C1 segment of cervical spinal cord (tissue), 14 donors: ENCODE results near the gene PRTG.
A peak's percentile ranks its signal among the peaks of the same experiment; 100 is the strongest.
"Not testable (repeated sequence)": the region's sequence is repeated elsewhere in the genome, so short reads cannot be mapped to it uniquely, and the experiment has no call there.

Experiments used
- DNase-seq, 14 donors: peaks; one replicate each; lab custom pipeline; 2025; lab: John Stamatoyannopoulos, UW

The PRTG gene

DNA sequence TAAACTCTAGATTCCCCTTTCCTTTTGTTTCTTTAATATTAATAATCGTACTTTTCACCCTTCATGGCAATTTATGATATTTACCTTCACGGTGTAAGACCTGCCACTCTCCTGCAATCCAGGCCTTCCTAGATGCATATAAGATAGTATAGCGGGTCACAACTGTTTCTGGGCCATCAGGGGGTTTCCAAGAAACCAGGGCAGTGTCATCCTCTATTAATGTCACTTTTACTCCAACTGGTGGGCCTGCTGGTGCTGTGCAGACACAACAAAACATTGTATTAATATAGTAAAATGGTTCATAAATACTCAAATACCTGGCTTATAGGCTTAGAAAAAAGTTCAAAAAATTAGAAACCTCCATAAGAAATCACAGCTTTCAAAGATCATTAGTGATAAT lies 105.9 kb downstream of the PRTG start:
- DNase-seq = no peak

GRCh38 chr15:55633731-55634130 lies 109.2 kb downstream of the PRTG start:
- DNase-seq = no peak

- DNase-seq = no peak
Measured at GRCh38 chr15:55632434-55632833, 110.5 kb downstream of the PRTG start.

GRCh38 chr15:55630858-55631257 lies 112.1 kb downstream of the PRTG start:
- DNase-seq = peak in 2 of 14 donors; percentile 1 to 2

- DNase-seq = no peak
Measured at GRCh38 chr15:55628369-55628730, 114.6 kb downstream of the PRTG start.

- no peak for DNase-seq
Measured at GRCh38 chr15:55627730-55628368, 115.1 kb downstream of the PRTG start.

DNA sequence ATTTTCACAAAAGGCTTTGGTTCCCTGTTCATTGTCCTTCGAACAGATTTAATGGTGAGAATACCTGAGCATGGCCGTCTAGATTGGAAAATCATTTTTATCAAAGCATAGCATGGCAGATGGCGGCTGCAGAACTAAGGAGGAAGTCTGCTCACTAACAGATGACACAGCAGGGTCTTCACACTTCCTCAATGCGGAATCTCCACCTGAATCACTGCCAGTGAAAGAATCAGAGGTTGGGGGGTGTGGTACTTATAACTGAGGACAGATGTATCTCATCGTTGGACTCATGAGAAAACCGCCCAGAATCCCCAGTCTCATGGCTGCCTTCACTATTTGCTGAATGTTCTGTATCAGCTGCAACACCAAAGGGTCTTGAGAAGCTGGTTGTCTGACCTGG lies 123.2 kb downstream of the PRTG start:
- DNase-seq = no peak

DNA sequence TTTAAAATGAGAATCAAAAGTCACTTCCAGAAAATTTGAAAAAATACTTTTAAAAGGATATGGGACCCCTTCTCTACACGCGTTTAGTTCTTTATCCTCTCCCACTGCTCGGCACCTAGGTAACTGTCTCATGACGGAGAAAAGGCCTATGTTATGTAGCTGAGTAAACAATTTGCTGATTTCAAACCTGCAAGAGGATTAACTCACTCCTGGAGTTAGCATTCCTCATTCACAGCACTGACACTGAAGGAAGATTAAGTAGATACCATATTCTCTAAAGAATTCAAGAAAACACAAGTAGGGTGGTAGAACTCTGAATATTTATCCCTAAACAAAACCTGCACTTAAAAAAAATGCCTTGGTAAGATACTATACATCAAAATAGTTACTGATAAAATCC lies 124.6 kb downstream of the PRTG start:
- DNase-seq = no peak

GRCh38 chr15:55615445-55615844 lies 127.5 kb downstream of the PRTG start:
- no peak for DNase-seq

- DNase-seq = no peak
Measured at GRCh38 chr15:55613727-55614126, 129.2 kb downstream of the PRTG start.

DNA sequence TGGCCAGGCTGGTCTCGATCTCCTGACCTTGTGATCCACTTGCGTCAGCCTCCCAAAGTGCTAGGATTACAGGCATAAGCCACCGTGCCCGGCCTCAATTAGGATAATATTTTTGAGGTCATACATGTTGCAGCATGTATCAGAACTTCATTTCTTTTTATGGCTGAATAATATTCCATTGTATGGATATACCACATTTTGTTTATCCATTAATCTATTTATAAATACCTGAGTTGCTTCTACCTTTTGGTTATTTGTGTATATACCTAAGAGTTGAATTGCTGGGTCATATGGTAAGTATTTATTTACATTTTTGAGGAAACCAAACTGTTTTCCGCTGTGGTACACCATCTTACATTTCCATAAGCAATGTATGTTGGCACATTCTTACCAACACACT lies 136.7 kb downstream of the PRTG start:
- DNase-seq = no peak

GRCh38 chr15:55601374-55601773 lies 141.6 kb downstream of the PRTG start:
- no peak for DNase-seq

- no peak for DNase-seq
Measured at GRCh38 chr15:55599439-55599838, 143.5 kb downstream of the PRTG start.

GRCh38 chr15:55593019-55593418 lies 149.9 kb downstream of the PRTG start:
- not testable (repeated sequence) for DNase-seq

DNA sequence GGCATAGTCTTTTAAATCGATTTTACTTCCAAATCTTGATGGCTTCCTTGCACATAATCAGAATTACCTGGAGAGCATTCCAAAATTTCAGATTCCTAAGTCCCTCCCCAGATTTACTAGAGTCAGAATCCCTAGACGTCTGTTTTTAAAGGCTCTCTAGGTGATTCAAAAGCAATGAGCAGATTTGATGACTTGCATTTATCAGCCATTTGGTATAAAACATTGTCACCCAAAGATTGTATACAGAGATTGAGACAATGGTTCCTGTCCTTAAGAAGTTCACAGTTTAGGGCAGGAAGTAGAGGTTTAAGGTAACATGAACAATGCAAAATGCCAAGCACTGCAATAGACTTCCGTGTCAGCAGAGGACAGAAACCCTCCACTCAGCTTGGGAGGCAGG lies 152.2 kb downstream of the PRTG start:
- no peak for DNase-seq

DNA sequence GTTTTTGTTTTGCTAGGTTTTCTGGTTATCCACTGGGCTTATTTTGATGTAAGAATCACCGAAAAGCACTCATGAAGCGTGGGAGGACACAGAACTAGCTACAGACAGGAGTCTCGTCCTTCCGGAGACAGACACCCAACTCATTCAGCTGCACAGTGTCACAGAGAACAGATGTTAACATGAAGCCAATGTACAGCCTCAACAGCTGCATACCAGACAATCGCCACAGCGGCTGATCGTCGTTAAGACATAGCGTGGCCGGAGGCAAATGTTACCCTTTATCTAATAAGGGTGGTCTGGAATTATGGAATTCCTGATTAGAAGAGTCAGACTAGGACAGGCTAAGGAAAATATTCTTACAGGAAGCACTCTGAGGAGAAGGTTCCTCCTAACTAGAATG lies 153.7 kb downstream of the PRTG start:
- no peak for DNase-seq

DNA sequence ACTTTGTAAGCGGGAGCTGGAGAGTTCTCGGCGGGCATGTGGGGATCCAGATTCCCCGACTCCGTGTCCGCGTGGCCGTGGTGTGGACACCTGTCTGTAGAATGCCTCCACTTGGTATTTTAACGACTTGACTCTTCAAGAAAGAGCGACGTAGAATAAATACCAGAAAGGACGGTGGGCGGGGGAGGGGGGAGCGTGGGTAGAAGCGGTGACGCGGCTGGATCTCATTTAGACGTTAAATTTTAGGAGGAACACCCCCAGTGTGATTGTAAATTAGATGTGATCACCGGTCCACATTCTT lies 154.2 kb downstream of the PRTG start:
- peak in 1 of 14 donors; percentile 26 for DNase-seq

- DNase-seq = peak in 9 of 14 donors; percentile 18 to 60 (median 41)
Measured at GRCh38 chr15:55588070-55588814, 154.7 kb downstream of the PRTG start, which contains the start of gene PYGO1. Gene PYGO1 (minus strand): TSS chr15:55588345. CDS start chr15:55587883, 462 bp downstream.

- DNase-seq = peak in 10 of 14 donors; percentile 5 to 60 (median 23)
Measured at GRCh38 chr15:55587321-55588069, 155.5 kb downstream of the PRTG start.

DNA sequence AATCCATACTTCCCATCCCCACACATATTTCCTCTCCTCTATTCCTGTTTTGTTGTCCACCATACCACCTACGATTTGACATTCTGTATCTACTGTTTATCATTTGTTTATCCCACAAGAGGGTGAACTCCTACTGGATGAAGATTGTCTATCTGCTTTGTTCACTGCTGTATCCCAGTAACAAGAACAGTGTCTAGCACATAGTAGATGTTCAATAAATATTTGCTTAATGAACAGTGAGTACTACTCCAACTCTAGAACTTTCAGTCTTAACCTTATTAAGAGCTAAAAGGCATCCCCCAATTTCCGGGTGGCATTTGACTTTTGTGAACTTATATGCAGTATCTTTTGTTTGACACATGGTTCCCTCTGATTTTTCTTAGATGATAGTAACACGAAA lies 156.1 kb downstream of the PRTG start:
- DNase-seq = no peak

GRCh38 chr15:55576943-55577342 lies 166.0 kb downstream of the PRTG start:
- no peak for DNase-seq

DNA sequence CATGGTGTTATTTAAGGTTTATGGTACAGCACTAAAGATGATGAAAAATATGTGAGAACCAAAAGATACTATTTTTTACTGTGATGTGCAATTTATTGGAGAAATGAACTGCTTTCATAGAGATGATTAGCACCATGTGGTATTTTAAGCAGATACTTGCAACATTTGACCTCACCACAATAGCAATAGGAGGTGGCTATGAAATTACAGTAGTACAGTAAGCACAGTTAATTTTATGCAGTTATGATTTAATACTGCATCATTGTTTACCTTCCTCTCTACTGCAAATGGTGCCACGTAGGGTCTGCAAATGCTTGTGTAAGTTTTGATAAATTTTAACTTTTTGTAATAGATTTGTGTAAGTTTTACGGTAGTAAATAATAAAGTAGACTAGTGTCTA lies 168.9 kb downstream of the PRTG start:
- DNase-seq = no peak

DNA sequence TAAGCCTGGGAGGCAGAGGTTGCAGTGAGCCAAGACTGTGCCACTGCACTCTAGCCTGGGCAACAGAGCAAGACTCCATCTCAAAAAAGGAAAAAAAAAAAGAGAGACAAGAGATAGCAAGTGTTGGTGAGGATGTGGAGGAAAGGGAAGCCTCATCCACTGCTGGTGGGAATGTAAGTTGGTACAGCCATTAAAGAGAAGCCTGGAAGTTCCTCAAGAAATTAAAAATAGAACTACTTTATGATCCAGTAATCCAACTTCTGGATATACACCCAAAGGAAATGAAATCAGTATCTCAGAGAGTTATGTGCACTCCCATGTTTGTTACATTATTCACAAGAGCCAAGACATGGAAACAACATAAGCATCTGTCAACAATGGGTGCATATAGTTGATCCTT lies 169.7 kb downstream of the PRTG start:
- no peak for DNase-seq
